Mesendoderm (in vitro differentiated cells): ENCODE data around the gene KLK4.
"Not testable (repeated sequence)": the region's sequence is repeated elsewhere in the genome, so short reads cannot be mapped to it uniquely, and the experiment has no call there.

Experiments
- DNase-seq: peaks from one replicate; pipeline ENCODE4 v3.0.0; 2013
- H2AK5ac ChIP-seq: 2 replicates; pipeline ENCODE4 v1.6.1; 2013; ENCODE audit warnings: low read length, inconsistent platforms
- H2BK120ac ChIP-seq: 2 replicates; pipeline ENCODE4 v1.6.1; 2013; ENCODE audit warnings: low read depth, mild to moderate bottlenecking, low read length, moderate library complexity, mixed read lengths
- H2BK15ac ChIP-seq: replicated peaks from 2 replicates; pipeline ENCODE4 v1.6.1; 2013; ENCODE audit warnings: low read depth, mild to moderate bottlenecking, moderate library complexity
- H2BK5ac ChIP-seq: 2 replicates; pipeline ENCODE4 v1.6.1; 2013; ENCODE audit warnings: low read length, inconsistent platforms
- H3K18ac ChIP-seq: 2 replicates; pipeline ENCODE4 v1.6.1; 2013; ENCODE audit warnings: mild to moderate bottlenecking, low read length, mixed read lengths
- H3K23ac ChIP-seq: one replicate; pipeline ENCODE4 v1.6.1; 2013; ENCODE audit warnings: low read length
- H3K27ac ChIP-seq: 2 replicates; pipeline ENCODE4 v1.5.1; 2013; ENCODE audit warnings: low read depth, mild to moderate bottlenecking, inconsistent platforms, low read length, moderate library complexity
- H3K27me3 ChIP-seq: 2 replicates; pipeline ENCODE4 v1.6.1; 2013; ENCODE audit warnings: low read length, control low read depth, mild to moderate bottlenecking, inconsistent platforms; ENCODE audit not compliant: insufficient read depth, poor library complexity
- H3K36me3 ChIP-seq: 2 replicates; pipeline ENCODE4 v1.6.1; 2013; ENCODE audit warnings: low read length, inconsistent platforms; ENCODE audit not compliant: control insufficient read depth, insufficient read depth
- H3K4ac ChIP-seq: one replicate; pipeline ENCODE4 v1.6.1; 2013; ENCODE audit warnings: low read depth, mild to moderate bottlenecking, low read length, moderate library complexity
- H3K4me1 ChIP-seq: 2 replicates; pipeline ENCODE4 v1.6.1; 2013; ENCODE audit warnings: low read depth, low read length, inconsistent platforms; ENCODE audit not compliant: control insufficient read depth
- H3K4me2 ChIP-seq: 2 replicates; pipeline ENCODE4 v1.6.1; 2013; ENCODE audit warnings: low read length
- H3K4me3 ChIP-seq: 2 replicates; pipeline ENCODE4 v1.5.1; 2013; ENCODE audit warnings: mild to moderate bottlenecking, low read length
- H3K56ac ChIP-seq: one replicate; pipeline ENCODE4 v1.6.1; 2013; ENCODE audit warnings: low read length
- H3K79me1 ChIP-seq: 2 replicates; pipeline ENCODE4 v1.6.1; 2013; ENCODE audit warnings: low read length, inconsistent platforms
- H3K79me2 ChIP-seq: 2 replicates; pipeline ENCODE4 v1.6.1; 2013; ENCODE audit warnings: mild to moderate bottlenecking, low read length; ENCODE audit not compliant: control insufficient read depth, insufficient read depth
- H3K9ac ChIP-seq: 2 replicates; pipeline ENCODE4 v1.6.1; 2013; ENCODE audit warnings: low read length, inconsistent platforms
- H4K5ac ChIP-seq: one replicate; pipeline ENCODE4 v1.6.1; 2013; ENCODE audit warnings: low read length
- H4K8ac ChIP-seq: one replicate; pipeline ENCODE4 v1.6.1; 2013; ENCODE audit warnings: low read depth, mild to moderate bottlenecking, control low read depth, low read length, moderate library complexity
- WGBS: extraction: QIAGEN DNeasy Blood & Tissue Kit; methylation state at CpG from one replicate; pipeline ENCODE4 v1.1.7; 2013; ENCODE audit warnings: low lambda C conversion rate, missing lambda C conversion rate; ENCODE audit not compliant: insufficient coverage; ENCODE audit errors: extremely low coverage; 5-methylcytosine and 5-hydroxymethylcytosine counted together

The KLK4 gene

GRCh38 chr19:50898018-50898417 lies 13.2 kb downstream of the KLK4 start:
- H3K4ac ChIP-seq, result no peak overlapping the region
- H3K27me3 ChIP-seq, result no peaks in the 10 kb centered on the region
- no peak overlapping the region for H3K23ac ChIP-seq
- H3K9ac ChIP-seq, result no peak overlapping the region
- H3K36me3 ChIP-seq, result no peaks in the 10 kb centered on the region
- WGBS, result no CpG with 5 or more reads among the region's 4 CpGs
- no peaks in the 10 kb centered on the region for H3K4me1 ChIP-seq
- H3K56ac ChIP-seq, result no peak overlapping the region
- no peaks in the 10 kb centered on the region for H3K79me1 ChIP-seq
- no peak overlapping the region for H4K5ac ChIP-seq
- H2BK15ac ChIP-seq, result no peak overlapping the region
- no peak overlapping the region for H3K4me2 ChIP-seq
- no peak overlapping the region for H4K8ac ChIP-seq
- H3K79me2 ChIP-seq, result no peaks in the 10 kb centered on the region
- no peak overlapping the region for H3K18ac ChIP-seq
- no peak overlapping the region for H3K4me3 ChIP-seq
- no peak overlapping the region for H2AK5ac ChIP-seq
- no peak overlapping the region for H2BK5ac ChIP-seq
- H3K27ac ChIP-seq, result no peak overlapping the region
- DNase-seq, result no peak
- no peak overlapping the region for H2BK120ac ChIP-seq

- WGBS, result no CpG with 5 or more reads among the region's 3 CpGs
- H3K9ac ChIP-seq, result no peak overlapping the region
Observed at GRCh38 chr19:50897612-50898011, 13.6 kb downstream of the KLK4 start.

GRCh38 chr19:50897191-50897607 lies 14.0 kb downstream of the KLK4 start:
- no peak overlapping the region for H3K9ac ChIP-seq
- no CpG with 5 or more reads among the region's 3 CpGs for WGBS
- no peaks in the 10 kb centered on the region for H3K79me2 ChIP-seq
- H3K27me3 ChIP-seq, result no peaks in the 10 kb centered on the region
- H2BK5ac ChIP-seq, result no peak overlapping the region
- no peak overlapping the region for H4K8ac ChIP-seq
- no peaks in the 10 kb centered on the region for H3K79me1 ChIP-seq
- H4K5ac ChIP-seq, result no peak overlapping the region
- H3K27ac ChIP-seq, result no peak overlapping the region
- H3K18ac ChIP-seq, result no peak overlapping the region
- H2AK5ac ChIP-seq, result no peak overlapping the region
- H3K4me2 ChIP-seq, result no peak overlapping the region
- no peaks in the 10 kb centered on the region for H3K36me3 ChIP-seq
- H2BK15ac ChIP-seq, result no peak overlapping the region
- no peak overlapping the region for H3K4me3 ChIP-seq
- no peak overlapping the region for H3K4ac ChIP-seq
- no peaks in the 10 kb centered on the region for H3K4me1 ChIP-seq
- no peak for DNase-seq
- H3K56ac ChIP-seq, result no peak overlapping the region
- H2BK120ac ChIP-seq, result no peak overlapping the region
- H3K23ac ChIP-seq, result no peak overlapping the region

More at GRCh38 chr19:50897612-50898011, 13.6 kb downstream of the KLK4 start:
- H2BK15ac ChIP-seq, result no peak overlapping the region
- H3K4ac ChIP-seq, result no peak overlapping the region
- no peaks in the 10 kb centered on the region for H3K79me1 ChIP-seq
- H3K56ac ChIP-seq, result no peak overlapping the region
- no peak overlapping the region for H2BK120ac ChIP-seq
- H4K8ac ChIP-seq, result no peak overlapping the region
- no peak overlapping the region for H3K27ac ChIP-seq
- no peaks in the 10 kb centered on the region for H3K27me3 ChIP-seq
- no peaks in the 10 kb centered on the region for H3K4me1 ChIP-seq
- no peaks in the 10 kb centered on the region for H3K79me2 ChIP-seq
- H2BK5ac ChIP-seq, result no peak overlapping the region
- no peak overlapping the region for H3K18ac ChIP-seq
- H3K23ac ChIP-seq, result no peak overlapping the region
- H2AK5ac ChIP-seq, result no peak overlapping the region
- no peak for DNase-seq
- no peak overlapping the region for H3K4me2 ChIP-seq
- no peak overlapping the region for H4K5ac ChIP-seq
- H3K36me3 ChIP-seq, result no peaks in the 10 kb centered on the region
- no peak overlapping the region for H3K4me3 ChIP-seq

GRCh38 chr19:50896591-50897190 lies 14.5 kb downstream of the KLK4 start:
- no peak overlapping the region for H3K18ac ChIP-seq
- no peak overlapping the region for H2AK5ac ChIP-seq
- no peak overlapping the region for H3K9ac ChIP-seq
- H2BK120ac ChIP-seq, result no peak overlapping the region
- no peak overlapping the region for H3K4me2 ChIP-seq
- H3K79me2 ChIP-seq, result no peaks in the 10 kb centered on the region
- no peak overlapping the region for H4K5ac ChIP-seq
- H3K36me3 ChIP-seq, result no peaks in the 10 kb centered on the region
- no peak overlapping the region for H3K56ac ChIP-seq
- H2BK5ac ChIP-seq, result no peak overlapping the region
- no peak for DNase-seq
- no peaks in the 10 kb centered on the region for H3K27me3 ChIP-seq
- no peak overlapping the region for H3K27ac ChIP-seq
- H3K79me1 ChIP-seq, result no peaks in the 10 kb centered on the region
- no peak overlapping the region for H4K8ac ChIP-seq
- no CpG with 5 or more reads among the region's 6 CpGs for WGBS
- no peak overlapping the region for H2BK15ac ChIP-seq
- H3K4me1 ChIP-seq, result no peaks in the 10 kb centered on the region
- no peak overlapping the region for H3K4ac ChIP-seq
- no peak overlapping the region for H3K23ac ChIP-seq
- H3K4me3 ChIP-seq, result no peak overlapping the region

GRCh38 chr19:50896089-50896590 lies 15.1 kb downstream of the KLK4 start:
- not testable (repeated sequence) for H3K4ac ChIP-seq

More at GRCh38 chr19:50896089-50896590, 15.1 kb downstream of the KLK4 start:
- not testable (repeated sequence) for H3K4me3 ChIP-seq, H2BK120ac ChIP-seq, H4K5ac ChIP-seq, H3K27ac ChIP-seq, H3K23ac ChIP-seq, H3K36me3 ChIP-seq, DNase-seq, H3K79me1 ChIP-seq, H3K9ac ChIP-seq, H2BK5ac ChIP-seq, H3K4me2 ChIP-seq, H3K27me3 ChIP-seq, H2BK15ac ChIP-seq, H2AK5ac ChIP-seq, H3K56ac ChIP-seq, H4K8ac ChIP-seq, H3K79me2 ChIP-seq, H3K4me1 ChIP-seq, H3K18ac ChIP-seq
- no CpG with 5 or more reads among the region's 9 CpGs for WGBS
